Fibroblast of villous mesenchyme (primary cell): ENCODE results near the gene PRKCH. TPM values are rescaled to one million over a fixed set of nuclear protein-coding genes. Genes with fewer than 3 reads are reported as not detected.

Experiments used
- DNase-seq: peaks from one replicate; pipeline ENCODE4 v3.0.0-alpha.2; 2010; ENCODE audit warnings: low read depth
- H3K4me3 ChIP-seq: 2 replicates; pipeline ENCODE4 v1.5.1; 2011; ENCODE audit warnings: low read depth, mild to moderate bottlenecking, low read length
- CTCF ChIP-seq: IDR thresholded peaks from 2 replicates; pipeline ENCODE4 v1.5.1; 2012; ENCODE audit warnings: low read depth, mild to moderate bottlenecking, low read length; ENCODE audit not compliant: insufficient read depth
- total RNA-seq: library from RNA; depleted of rRNA; stranded (reverse); fragments of >200 nt; gene quantifications from 2 replicates; pipeline ENCODE4 v1.2.3, GENCODE V29; 2012

The PRKCH gene
- total RNA-seq, 1 donor: 2.6 TPM

GRCh38 chr14:61342486-61342885, 21.1 kb downstream of the PRKCH start:
- TF ChIP-seq CTCF: no peak
- H3K4me3 ChIP-seq: no peak overlapping the region
- DNase-seq: no peak

- H3K4me3 ChIP-seq: no peak overlapping the region
- TF ChIP-seq CTCF: no peak
- DNase-seq: no peak
Measured at GRCh38 chr14:61342932-61343331, 21.6 kb downstream of the PRKCH start.

DNA sequence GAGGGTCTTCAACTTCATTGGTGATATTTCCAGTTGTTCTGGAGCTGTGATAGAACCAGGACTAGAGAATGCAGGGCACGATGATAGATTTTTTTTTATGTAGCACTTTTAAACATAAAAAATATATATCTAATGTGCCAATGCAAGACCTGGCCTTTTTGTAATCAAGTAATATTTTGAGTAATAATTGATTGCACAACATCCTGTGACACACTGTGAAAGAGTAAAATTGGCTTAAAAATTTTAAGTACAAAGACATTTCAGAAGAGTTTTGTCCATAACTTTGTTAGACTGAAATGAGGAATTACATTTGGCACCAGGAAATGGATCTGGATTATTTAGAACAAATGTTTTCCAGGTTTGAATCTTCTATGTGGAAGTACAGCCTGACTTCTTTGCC, 22.1 kb downstream of the PRKCH start:
- DNase-seq: no peak
- H3K4me3 ChIP-seq: no peak overlapping the region
- no peak for TF ChIP-seq CTCF

- H3K4me3 ChIP-seq: no peak overlapping the region
- TF ChIP-seq CTCF: no peak
- no peak for DNase-seq
Measured at GRCh38 chr14:61343991-61344405, 22.6 kb downstream of the PRKCH start.

GRCh38 chr14:61344437-61345150, 23.2 kb downstream of the PRKCH start:
- H3K4me3 ChIP-seq: no peak overlapping the region
- DNase-seq: no peak
- TF ChIP-seq CTCF: no peak

DNA sequence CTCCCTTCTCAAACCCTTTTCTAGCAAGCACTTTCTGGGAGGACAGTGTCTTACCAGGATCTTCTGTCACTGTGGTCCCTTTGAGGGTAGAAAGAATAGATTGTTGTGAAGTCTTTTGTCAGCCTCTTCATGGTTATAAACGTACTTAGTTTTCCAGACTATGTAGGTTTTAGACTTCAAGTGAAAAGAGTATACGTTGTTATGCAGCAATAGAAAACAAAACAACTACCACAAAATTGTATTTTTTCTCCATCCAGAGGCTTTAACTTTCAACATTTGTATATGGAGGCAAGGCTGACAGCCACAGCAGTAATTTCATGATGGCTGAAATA, 23.7 kb downstream of the PRKCH start:
- no peak for TF ChIP-seq CTCF

DNA sequence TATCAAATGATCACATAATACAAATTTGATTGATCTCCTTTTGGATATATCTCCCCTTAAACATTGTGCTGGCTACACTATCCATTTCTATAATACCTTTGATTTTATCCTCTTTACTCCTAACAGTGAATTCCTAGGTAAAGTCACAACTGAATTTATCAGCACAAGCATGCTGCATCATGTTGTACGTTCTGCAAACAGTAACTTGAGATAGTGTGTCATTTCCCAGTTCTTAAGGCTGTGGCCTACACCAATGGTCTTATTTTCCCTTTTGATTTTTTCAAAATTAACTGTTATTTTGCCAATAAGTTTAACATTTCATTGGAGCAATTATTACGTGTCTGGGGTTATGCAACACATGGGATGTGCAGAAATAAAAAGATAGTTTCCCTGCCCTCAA, 24.8 kb downstream of the PRKCH start:
- no peak overlapping the region for H3K4me3 ChIP-seq
- no peak for DNase-seq
- TF ChIP-seq CTCF: no peak

More for the DNA sequence above, 23.7 kb downstream of the PRKCH start:
- H3K4me3 ChIP-seq: no peak overlapping the region
- DNase-seq: no peak
